Uterus (tissue), 4 donors: ENCODE results near the gene ZNF791. TPM values are rescaled to one million over a fixed set of nuclear protein-coding genes. Genes with fewer than 3 reads are reported as not detected.
A peak's percentile ranks its signal among the peaks of the same experiment; 100 is the strongest.
"Not testable (repeated sequence)": the region's sequence is repeated elsewhere in the genome, so short reads cannot be mapped to it uniquely, and the experiment has no call there.

Experiments
- DNase-seq, 2 donors: peaks; one replicate each; pipeline ENCODE4 v3.0.0-alpha.2; 2019 to 2020
- H3K27ac ChIP-seq, 2 donors: fragments of 200-600 bp; sonication (generic); 1 replicate in 1 of 2; 2 replicates in 1 of 2; pipeline ENCODE4 v1.5.1; 2016 to 2018
- H3K27me3 ChIP-seq, 2 donors: fragments of 200-600 bp; sonication (generic); one replicate each; pipeline ENCODE4 v1.5.1; 2018 to 2019; ENCODE audit warnings: control low read depth in 1 of 2
- H3K36me3 ChIP-seq, 2 donors: fragments of 200-600 bp; sonication (generic); one replicate each; pipeline ENCODE4 v1.5.1; 2019; ENCODE audit warnings: control low read depth in 1 of 2
- H3K4me1 ChIP-seq, 2 donors: fragments of 200-600 bp; sonication (generic); one replicate each; pipeline ENCODE4 v1.5.1; 2018 to 2019; ENCODE audit warnings: control low read depth in 1 of 2
- H3K4me3 ChIP-seq, 2 donors: fragments of 200-600 bp; sonication (generic); 1 replicate in 1 of 2; 2 replicates in 1 of 2; pipeline ENCODE4 v1.5.1; 2018 to 2019; ENCODE audit warnings: mild to moderate bottlenecking in 1 of 2
- H3K9me3 ChIP-seq, 2 donors: fragments of 200-600 bp; sonication (generic); one replicate each; pipeline ENCODE4 v1.5.1; 2019; ENCODE audit warnings: control low read depth in 1 of 2
- POLR2A ChIP-seq, 2 donors: fragments of 450-650 bp; IDR thresholded peaks; one replicate each; pipeline ENCODE4 v1.6.1; 2016; ENCODE audit warnings: antibody characterized with exemption in 2 of 2, mild to moderate bottlenecking in 1 of 2, moderate library complexity in 1 of 2
- intact Hi-C: fragments of 100-400 bp; cut with DNase I; formaldehyde crosslinking; loops from one replicate; pipeline ENCODE4 v1.15.1; 2023; ENCODE audit warnings: low total_unique reads
- total RNA-seq, 4 donors: library from RNA; depleted of rRNA in 3 of 4; stranded (reverse); fragments of >200 nt in 3 of 4; gene quantifications; one replicate each; pipeline versions ENCODE4 v1.1.0 to v1.2.4, GENCODE V29; 2014 to 2023
- TF ChIP-seq, protein P1 (sequence below), 4 experiments: fragments of 200-600 bp in 2 of 4; fragments of 450-650 bp in 2 of 4; sonication (generic) in 2 of 4; IDR thresholded peaks; one replicate each; pipeline ENCODE4 v1.5.1; 2016 to 2019; ENCODE audit warnings: antibody characterized with exemption in 4 of 4, mild to moderate bottlenecking in 2 of 4, moderate library complexity in 1 of 4
- donor health status: DM: yes; HTN: yes; CAD: no.

ZNF791 gene
- total RNA-seq: 10 to 100 TPM; 22.9 to 67.9 (median 37.1) TPM

DNA sequence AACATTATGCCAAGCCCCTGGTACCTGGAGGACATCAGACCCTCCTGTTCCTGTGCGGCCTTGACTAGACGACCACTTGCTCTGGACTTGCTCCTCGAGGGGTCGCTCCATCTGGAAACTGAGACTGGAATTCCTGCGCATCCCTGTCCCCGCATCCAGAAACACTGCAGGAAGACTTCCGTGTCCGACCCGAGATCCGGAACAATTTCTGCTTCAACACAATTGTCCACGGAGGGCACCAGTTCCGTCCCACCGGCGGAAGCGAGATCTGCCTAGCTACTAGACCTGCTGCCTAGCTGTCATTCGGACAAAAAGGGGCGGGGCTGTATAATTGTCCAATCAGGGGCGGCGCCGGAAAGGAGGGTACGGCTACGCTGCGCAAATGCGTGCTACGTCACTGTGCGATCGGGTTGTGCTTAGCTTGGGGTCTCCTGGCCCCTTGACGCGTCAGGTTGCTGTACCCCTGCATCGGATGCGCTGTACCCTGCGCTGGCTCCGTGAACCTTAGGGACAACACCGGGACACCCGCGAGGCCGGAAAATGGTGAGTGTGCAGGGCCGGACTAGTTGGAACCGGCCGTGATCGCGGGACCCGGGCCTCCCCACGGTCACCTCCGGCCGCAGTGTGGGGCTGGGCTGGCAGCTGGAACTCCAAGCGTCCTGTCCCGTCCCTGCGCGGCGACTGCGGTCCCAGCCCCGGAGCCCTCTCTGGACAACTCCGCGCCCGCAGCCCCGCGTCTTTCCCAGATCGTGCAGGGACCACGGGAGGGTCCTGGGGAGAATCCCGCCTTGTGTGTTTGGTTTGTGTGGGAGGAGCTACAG, at the start of gene ZNF791, which contains the start of gene ZNF490:
Gene ZNF791 (plus strand): TSS at position 381 of the 821 bp plus-strand sequence. CDS start 160 bp downstream, at position 541.
Gene ZNF490 (minus strand): TSS at position 274 of the 821 bp plus-strand sequence. CDS start 133 bp downstream, at position 141.
- no peaks in the 10 kb centered on the region for H3K36me3 ChIP-seq
- no peaks in the 10 kb centered on the region for H3K27me3 ChIP-seq
- TF ChIP-seq, protein P1, sequence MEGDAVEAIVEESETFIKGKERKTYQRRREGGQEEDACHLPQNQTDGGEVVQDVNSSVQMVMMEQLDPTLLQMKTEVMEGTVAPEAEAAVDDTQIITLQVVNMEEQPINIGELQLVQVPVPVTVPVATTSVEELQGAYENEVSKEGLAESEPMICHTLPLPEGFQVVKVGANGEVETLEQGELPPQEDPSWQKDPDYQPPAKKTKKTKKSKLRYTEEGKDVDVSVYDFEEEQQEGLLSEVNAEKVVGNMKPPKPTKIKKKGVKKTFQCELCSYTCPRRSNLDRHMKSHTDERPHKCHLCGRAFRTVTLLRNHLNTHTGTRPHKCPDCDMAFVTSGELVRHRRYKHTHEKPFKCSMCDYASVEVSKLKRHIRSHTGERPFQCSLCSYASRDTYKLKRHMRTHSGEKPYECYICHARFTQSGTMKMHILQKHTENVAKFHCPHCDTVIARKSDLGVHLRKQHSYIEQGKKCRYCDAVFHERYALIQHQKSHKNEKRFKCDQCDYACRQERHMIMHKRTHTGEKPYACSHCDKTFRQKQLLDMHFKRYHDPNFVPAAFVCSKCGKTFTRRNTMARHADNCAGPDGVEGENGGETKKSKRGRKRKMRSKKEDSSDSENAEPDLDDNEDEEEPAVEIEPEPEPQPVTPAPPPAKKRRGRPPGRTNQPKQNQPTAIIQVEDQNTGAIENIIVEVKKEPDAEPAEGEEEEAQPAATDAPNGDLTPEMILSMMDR (IDR thresholded peaks at IDR 0.05): peak in 2 of 4 experiments; percentile 6 to 19
- TF ChIP-seq POLR2A (IDR thresholded peaks at IDR 0.05): peak; percentile 78 to 92
- no peaks in the 10 kb centered on the region for H3K9me3 ChIP-seq
- H3K27ac ChIP-seq: peak within 1 kb of the TSS; percentile 94 to 99
- peak within 1 kb of the TSS; percentile 83 to 97 for H3K4me3 ChIP-seq
- intact Hi-C loops: no loop called here
- DNase-seq: peak; percentile 98 to 99
- peaks cover 0 to 4% of the 10 kb centered on the region in 2 donors for H3K4me1 ChIP-seq

DNA sequence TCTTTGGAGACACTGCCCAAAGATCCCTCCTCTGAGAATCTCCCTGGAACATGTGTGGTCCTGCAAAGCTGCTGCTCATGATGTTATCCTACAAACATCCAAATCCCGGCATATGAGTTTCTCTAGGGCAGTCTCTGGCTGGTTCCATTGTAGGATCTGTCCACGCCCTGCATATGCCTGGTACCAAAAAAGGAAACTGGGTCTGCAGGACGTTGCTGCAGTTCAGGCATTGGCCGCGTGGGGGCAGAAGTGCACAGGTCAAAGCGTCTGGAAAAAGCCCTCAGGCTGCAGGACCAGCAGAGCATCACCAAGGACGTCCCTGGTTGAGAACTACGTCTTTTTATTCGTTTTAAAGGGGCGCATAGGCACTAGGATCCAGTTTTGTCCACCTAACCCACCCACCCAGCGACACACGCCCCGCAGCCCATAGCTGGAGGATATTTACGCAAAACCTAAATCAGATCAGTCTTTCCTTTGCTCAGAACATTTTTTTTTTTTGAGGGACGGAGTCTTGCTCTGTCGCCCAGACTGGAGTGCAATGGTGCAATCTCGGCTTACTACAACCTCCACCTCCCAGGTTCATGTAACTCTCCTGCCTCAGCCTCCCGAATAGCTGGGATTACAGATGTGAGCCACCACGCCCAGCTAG, 46.6 kb upstream of the ZNF791 start:
- H3K36me3 ChIP-seq: no peaks in the 10 kb centered on the region
- H3K9me3 ChIP-seq: no peaks in the 10 kb centered on the region
- H3K4me3 ChIP-seq: no peak overlapping the region
- H3K27ac ChIP-seq: peak overlapping the region; percentile 23 to 29
- intact Hi-C loops: no loop called here
- no peak for TF ChIP-seq POLR2A (IDR thresholded peaks at IDR 0.05)
- TF ChIP-seq, protein P1 (IDR thresholded peaks at IDR 0.05): peak; percentile 89 to 94 (median 91)
- no peaks in the 10 kb centered on the region for H3K27me3 ChIP-seq
- no peaks in the 10 kb centered on the region for H3K4me1 ChIP-seq
- peak; percentile 90 to 91 for DNase-seq

DNA sequence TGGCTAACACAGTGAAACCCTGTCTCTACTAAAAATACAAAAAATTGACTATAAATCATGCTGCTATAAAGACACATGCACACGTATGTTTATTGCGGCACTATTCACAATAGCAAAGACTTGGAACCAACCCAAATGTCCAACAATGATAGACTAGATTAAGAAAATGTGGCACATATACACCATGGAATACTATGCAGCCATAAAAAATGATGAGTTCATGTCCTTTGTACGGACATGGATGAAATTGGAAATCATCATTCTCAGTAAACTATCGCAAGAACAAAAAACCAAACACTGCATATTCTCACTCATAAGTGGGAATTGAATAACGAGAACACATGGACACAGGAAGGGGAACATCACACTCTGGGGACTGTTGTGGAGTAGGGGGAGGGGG, 44.3 kb upstream of the ZNF791 start:
- H3K27me3 ChIP-seq, H3K27ac ChIP-seq, H3K4me3 ChIP-seq, DNase-seq, H3K4me1 ChIP-seq, intact Hi-C loops, H3K36me3 ChIP-seq, H3K9me3 ChIP-seq: not testable (repeated sequence)

DNA sequence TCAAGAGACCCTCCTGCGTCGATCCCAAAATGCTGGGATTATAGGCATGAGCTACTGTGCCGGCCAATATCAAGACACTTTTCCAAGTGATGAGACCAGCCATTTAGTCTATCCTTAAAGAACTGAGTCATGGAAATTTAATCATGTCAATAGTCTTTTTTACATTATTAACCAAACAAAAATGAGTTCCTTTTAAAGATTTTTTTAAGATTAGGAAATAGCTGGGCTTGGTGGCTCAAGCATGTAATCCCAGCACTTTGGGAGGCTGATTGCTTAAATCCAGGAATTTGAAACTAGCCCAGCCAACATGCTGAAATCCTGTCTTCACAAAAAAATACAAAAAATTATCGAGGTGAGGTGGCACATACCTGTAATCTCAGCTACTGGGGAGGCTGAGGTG, 42.8 kb upstream of the ZNF791 start:
- intact Hi-C loops: no loop called here
- Histone ChIP-seq H3K9me3 (no peaks in the 10 kb centered on the region), H3K4me3 (no peak overlapping the region), H3K27me3 (no peaks in the 10 kb centered on the region), H3K27ac (no peak overlapping the region), H3K4me1 (no peaks in the 10 kb centered on the region), H3K36me3 (no peaks in the 10 kb centered on the region)
- DNase-seq: no peak
- TF ChIP-seq POLR2A (IDR thresholded peaks at IDR 0.05): no peak
- TF ChIP-seq, protein P1 (IDR thresholded peaks at IDR 0.05): no peak

DNA sequence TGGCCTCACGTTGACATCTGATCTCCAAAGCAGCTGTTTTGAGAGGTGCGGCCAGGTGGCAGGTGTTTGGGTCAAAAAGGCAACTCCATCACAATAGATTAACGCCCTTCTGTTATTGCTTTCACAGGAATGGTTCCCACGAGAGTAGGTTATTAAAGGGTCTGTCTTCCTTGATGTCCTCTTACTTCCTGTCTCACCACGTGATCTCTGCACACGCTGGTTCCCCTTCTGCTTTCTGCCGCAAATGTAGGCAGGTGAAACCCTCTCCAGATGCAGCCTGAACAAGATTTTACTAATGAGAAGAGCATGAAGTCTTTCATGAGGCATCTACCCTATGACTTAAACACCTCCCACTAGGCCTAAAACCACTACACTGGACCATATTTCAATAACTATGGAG, 36.7 kb upstream of the ZNF791 start:
- no peaks in the 10 kb centered on the region for H3K27me3 ChIP-seq
- intact Hi-C loops: no loop called here
- no peak overlapping the region for H3K4me3 ChIP-seq
- TF ChIP-seq, protein P1 (IDR thresholded peaks at IDR 0.05): no peak
- TF ChIP-seq POLR2A (IDR thresholded peaks at IDR 0.05): no peak
- DNase-seq: no peak
- no peaks in the 10 kb centered on the region for H3K36me3 ChIP-seq
- H3K27ac ChIP-seq: no peak overlapping the region
- no peaks in the 10 kb centered on the region for H3K4me1 ChIP-seq
- H3K9me3 ChIP-seq: no peaks in the 10 kb centered on the region
